T-helper 2 cell (primary cell): ENCODE data around the gene CDRT15L2.
"Not testable (repeated sequence)": the region's sequence is repeated elsewhere in the genome, so short reads cannot be mapped to it uniquely, and the experiment has no call there.

Experiments used
- DNase-seq, 5 experiments: peaks; one replicate each; pipeline versions ENCODE4 v3.0.0 to v3.0.0-alpha.2; 2012 to 2022
- total RNA-seq, 2 donors: gene quantifications; one replicate each; lab custom pipeline; 2026; lab: John Stamatoyannopoulos, UW

The CDRT15L2 gene
- total RNA-seq, result 0 reads per million in 2 donors

- DNase-seq, result not testable (repeated sequence)
Measured at GRCh38 chr17:20579424-20579823, at the start of gene CDRT15L2. TSS of gene CDRT15L2 (plus strand) at chr17:20579724. CDS start at chr17:20579744, 20 bp downstream.

- DNase-seq, result not testable (repeated sequence)
Measured at GRCh38 chr17:20530104-20530503, 49.4 kb upstream of the CDRT15L2 start.

DNA sequence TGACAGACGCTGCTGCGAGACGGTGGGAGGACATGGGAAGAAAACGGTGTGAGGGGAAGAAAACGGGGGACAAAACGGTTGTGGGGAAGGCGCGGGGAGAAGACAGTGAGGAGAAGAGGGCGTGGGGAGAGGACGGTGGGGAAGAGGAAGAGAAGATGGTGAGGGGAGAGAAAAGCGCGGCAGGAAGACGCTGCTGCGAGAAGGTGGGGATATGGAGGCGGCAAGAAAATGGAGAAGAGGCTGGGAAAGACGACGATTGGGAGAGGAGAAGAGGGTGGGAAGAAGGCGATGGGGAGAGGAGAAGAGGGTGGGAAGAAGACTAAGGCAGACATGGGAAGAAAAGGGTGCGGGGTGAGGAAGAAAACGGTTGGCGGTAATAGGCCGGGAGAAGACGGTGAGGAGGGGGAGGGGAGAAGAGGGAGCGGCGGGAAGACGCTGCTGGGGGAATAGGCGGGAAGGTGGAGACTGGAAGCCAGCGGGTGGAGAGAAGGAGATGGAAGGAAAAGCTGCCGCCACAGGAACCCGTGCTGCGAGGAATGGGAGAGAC, 46.9 kb upstream of the CDRT15L2 start:
- DNase-seq, result not testable (repeated sequence)

DNA sequence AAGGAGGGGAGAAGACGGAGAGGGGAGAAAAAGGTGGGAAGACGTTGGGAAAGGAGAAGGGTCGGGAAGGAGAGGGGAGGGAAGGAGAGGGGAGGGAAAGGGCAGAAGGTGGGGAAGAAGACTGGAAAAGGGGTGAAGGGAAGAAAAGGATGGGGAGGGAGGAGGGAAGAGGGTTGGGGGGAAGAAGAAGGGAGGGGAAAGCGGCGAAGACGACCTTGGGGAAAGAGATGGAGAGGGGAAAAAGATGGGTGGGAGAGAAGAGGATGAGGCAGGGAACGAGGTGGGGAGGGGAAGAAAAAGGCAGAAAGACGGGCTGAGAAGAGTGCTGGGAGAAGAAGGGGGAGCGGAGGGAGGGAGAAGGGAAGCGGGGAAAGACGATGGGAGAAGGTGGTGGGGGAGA, 46.3 kb upstream of the CDRT15L2 start:
- DNase-seq, result not testable (repeated sequence)

DNA sequence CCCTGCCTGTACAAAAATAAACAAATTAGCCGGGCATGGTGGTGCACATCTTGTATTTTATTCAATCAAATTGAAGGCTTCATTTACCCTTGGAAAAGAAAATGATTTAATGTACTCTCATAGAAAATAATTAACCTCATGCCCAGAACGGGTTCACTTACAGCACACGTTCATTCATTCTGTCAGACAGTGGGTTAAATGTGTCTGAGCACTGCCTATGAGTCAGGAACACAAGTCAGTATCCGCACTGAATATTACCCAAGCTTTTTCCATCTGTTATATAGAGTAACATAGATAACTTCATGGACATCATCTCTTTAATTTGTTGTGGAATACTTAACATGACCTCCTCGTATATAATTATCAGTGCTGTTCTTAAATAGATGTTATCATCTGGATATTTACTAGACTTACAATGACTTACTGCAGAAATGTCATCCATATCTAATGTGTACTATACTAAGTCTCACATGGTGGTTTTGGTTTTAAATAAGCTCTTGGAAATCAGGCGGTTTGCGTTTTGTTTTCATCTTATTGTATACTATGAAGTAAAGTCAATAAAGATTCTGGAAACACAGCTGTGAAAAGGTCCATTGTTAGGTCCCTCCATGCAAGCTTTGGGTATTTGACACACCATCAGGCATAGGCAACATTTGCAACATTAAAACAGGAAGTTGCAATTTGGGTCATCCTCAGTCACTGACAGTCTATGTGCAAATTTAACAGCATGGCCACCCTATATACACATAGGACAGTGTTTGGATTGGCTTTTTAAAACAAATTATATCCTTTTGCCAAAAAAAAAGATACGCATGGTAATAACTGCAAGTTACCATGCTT, 44.6 kb upstream of the CDRT15L2 start:
- not testable (repeated sequence) for DNase-seq

DNA sequence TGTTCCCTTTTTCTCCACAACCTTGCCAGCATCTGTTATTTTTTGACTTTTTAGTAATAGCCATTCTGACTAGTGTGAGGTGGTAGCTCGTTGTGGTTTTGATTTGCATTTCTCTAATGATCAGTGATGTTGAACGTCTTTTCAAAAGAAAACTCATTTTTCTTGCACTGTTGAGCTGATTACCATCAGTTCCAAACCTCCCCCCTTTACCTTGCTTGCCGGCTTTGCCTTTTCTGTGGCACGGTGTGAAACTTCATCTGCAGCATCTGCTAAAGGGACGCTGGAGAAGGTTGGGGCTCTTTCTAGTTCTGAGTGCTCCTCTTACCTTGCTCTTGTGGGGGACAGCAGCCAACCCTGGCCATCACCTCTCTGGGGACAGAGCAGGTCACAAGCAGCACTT, 39.1 kb upstream of the CDRT15L2 start:
- DNase-seq, result not testable (repeated sequence)

- DNase-seq, result not testable (repeated sequence)
Measured at GRCh38 chr17:20540865-20541264, 38.7 kb upstream of the CDRT15L2 start.

DNA sequence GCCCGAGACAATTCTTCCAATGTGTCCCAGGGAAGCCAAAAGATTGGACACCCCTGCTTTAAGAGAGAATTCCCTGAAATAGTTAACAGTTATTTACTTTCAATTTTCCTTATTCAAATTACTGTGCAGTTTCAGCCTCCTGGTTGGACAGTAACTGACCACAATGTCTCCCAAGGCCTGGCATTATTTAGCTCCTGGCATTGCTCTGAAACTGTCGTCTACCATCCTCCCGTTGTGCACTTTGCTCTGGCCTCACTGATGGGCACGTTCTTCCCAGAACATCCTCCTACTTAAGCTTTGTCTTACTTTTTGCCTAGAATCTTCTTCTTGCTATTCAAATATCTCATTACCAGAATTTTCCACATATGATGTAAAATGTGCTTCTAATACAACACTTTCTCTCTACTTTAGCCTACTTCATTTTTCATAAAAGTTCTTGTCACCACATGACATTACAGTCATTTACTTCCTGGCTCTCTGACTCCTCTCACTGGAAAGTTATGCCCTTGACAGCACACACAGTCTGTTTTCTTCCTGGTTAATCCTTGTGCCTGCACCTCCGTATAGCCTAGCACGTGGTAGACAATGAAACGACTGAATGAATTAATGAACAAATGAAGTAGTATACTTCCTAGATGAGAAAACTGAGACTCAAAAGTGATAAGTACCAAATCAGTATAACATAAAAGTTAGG, 37.5 kb upstream of the CDRT15L2 start:
- DNase-seq, result peak in 1 of 5 experiments; percentile 7

DNA sequence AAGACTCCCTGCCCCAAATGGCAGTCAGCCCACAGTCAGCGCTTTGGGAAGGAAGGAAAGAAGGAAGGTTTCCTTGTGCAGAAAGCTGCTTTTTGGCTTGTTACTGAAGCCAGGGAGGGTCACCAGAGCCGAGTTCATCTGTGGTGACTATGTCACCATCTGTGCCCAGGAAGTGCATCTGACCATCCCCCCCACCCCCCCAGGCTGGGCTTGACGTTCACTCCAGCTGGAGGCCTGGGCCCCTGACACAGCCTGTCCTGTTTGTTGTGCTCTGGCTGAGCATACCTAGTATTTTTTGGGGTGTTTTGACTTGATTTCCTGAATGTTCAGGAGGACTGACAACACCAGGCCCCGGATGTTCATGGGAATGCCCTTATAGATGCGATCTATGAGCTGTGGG, 31.6 kb upstream of the CDRT15L2 start:
- not testable (repeated sequence) for DNase-seq

DNA sequence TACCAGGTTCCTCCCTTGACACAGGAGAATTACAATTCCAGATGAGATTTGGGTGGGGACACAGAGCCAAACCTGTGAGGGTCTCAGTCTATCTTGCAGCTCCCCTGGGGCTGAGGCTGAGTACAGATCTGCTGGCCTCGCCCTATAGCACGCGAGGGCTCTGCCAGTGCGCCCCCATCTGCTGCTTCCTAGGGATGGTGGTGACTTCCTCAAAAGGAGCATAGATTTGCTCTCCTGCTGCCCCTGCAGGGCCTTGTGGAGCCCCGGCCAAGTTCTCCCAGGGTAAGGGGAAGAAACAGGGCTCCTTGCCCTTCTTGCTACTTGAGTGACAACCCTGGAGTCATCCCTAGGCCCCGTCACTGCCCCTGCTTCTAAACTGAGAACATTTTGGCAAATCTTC, 26.6 kb upstream of the CDRT15L2 start:
- not testable (repeated sequence) for DNase-seq

GRCh38 chr17:20554728-20555127, 24.8 kb upstream of the CDRT15L2 start:
- not testable (repeated sequence) for DNase-seq

- DNase-seq, result not testable (repeated sequence)
Measured at GRCh38 chr17:20555135-20556010, 24.2 kb upstream of the CDRT15L2 start.

DNA sequence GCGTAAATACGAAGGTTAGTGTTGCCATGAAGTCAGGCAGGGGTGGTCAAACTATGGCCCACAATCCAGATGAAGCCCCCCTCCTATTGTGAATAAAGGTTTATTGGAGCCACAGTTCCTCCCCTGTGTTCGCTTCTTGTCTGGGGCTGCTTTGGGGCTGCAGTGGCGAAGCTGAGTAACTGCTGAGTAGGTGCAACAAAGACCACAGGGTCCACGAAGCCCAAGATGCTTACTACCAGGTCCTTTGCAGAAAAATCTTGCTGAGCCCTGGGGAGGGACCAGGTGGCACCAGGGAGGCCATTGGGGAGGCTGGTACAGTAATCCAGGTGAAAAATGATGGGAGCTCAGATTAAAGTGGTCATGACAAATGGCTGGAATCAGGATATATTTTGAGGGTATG, 21.4 kb upstream of the CDRT15L2 start:
- DNase-seq, result not testable (repeated sequence)

DNA sequence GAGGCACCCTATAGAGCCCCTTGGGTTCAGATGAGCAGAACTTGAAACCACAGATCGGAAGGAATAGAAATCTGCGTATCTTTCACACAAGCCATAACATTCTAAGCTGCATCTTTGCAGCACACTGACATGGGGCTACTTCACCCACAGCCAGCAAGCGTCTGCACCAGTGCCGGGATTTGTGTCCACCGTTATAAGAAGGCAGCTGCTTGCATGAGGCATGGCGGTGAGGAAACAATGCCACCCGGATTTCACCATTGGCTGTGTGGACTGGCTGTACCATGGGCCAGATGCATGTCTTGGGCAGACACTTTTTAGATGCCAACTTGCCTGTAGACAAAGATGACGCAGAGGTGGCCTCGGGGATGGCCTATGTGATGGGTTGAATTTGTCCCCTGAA, 20.5 kb upstream of the CDRT15L2 start:
- not testable (repeated sequence) for DNase-seq

GRCh38 chr17:20562587-20562986, 16.9 kb upstream of the CDRT15L2 start:
- DNase-seq, result no peak

- not testable (repeated sequence) for DNase-seq
Measured at GRCh38 chr17:20565245-20565644, 14.3 kb upstream of the CDRT15L2 start.

DNA sequence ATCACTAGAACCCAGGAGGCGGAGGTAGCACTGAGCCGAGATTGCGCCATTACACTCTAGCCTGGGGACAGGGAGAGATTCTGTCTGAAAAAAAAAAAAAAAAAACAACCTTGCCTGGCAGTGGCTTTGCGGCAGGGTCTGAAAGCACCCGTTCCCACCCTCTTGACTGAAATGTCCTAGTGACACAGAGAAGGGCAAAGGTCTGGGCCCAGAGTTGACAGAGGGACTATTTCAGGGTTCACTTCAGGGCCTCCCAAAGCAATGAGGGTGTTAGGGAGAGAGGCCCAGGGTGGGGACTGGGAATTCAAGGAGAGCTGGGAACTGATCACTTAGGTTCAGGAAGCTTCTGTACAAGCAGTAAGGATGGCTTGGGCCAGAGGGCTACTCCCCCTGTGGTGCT, 13.8 kb upstream of the CDRT15L2 start:
- no peak for DNase-seq

DNA sequence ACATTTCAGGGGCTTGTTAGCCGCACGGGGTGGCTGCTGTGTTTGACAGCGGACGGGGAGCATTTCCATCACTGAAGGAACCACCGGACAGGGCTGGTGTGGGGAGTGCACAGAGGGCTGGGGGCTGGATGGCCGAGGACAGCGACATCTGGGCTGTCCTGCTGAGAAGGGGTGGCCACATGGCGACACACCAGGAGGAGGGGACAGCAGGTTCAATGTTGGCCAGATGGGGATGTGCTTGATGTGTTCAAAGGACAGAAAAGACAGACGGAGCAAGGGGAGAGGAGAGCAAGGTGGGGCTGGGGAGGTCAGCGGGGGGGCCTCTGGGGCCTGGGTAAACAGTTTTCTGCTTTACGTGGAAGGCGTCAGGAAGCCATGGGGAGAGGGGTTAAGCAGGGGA, 12.8 kb upstream of the CDRT15L2 start:
- DNase-seq, result not testable (repeated sequence)

DNA sequence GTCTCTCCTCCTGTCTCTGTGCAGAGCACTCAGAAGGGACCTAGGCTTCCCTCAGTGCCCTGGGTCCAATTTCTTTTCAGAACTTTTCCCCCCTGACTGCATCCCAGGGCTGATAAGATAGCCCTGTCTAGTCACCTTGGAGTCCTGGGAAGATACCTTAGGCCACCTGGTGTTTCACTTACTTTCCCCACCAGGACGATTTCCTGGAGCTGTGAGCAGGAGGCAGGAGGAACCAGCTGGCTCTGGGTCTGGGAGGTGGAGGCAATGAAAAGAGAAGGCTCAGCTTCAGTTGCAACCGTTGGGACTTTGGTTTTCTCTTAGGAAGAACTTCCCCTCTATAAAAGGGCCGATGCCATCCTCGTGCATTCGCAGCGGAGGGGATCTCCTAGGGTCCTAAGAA, 12.1 kb upstream of the CDRT15L2 start:
- not testable (repeated sequence) for DNase-seq

DNA sequence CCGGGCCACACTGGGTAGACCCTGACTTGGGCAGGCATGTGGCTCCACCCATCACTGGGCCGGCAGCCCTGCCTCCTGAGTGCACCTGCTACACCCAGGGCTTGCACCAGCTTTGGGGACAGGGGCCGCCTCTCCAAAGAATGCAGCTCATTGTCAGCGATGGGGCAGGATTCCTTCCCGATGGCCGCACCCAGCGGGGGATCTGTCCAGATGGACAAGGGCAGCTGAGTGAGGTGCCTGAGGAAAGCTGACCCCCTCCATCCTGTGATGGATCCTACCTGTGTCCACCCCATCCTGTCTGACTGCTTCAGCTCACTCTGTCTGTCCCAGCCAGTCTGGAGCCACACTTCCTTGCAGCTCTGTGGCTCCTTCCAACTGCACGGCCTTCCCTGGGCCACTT, 10.9 kb upstream of the CDRT15L2 start:
- not testable (repeated sequence) for DNase-seq

GRCh38 chr17:20571653-20572052, 7.9 kb upstream of the CDRT15L2 start:
- DNase-seq, result not testable (repeated sequence)

GRCh38 chr17:20573216-20573615, 6.3 kb upstream of the CDRT15L2 start:
- DNase-seq, result not testable (repeated sequence)
